Coronary artery (tissue), 2 donors: ENCODE results near the gene LRRC4C.

Source experiments
- DNase-seq: peaks from one replicate; pipeline ENCODE4 v3.0.0-alpha.2; 2017; ENCODE audit warnings: low spot score
- H3K27ac ChIP-seq, 2 donors: fragments of 200-600 bp; sonication (generic); one replicate each; pipeline ENCODE4 v1.5.1; 2016 to 2019
- H3K4me3 ChIP-seq: fragments of 200-600 bp; sonication (generic); 2 replicates; pipeline ENCODE4 v1.5.1; 2016; ENCODE audit warnings: mild to moderate bottlenecking, moderate library complexity
- TF ChIP-seq, protein P1 (sequence below): fragments of 200-600 bp; sonication (generic); IDR thresholded peaks from one replicate; pipeline ENCODE4 v1.5.1; 2019; ENCODE audit warnings: antibody characterized with exemption

The LRRC4C gene

DNA sequence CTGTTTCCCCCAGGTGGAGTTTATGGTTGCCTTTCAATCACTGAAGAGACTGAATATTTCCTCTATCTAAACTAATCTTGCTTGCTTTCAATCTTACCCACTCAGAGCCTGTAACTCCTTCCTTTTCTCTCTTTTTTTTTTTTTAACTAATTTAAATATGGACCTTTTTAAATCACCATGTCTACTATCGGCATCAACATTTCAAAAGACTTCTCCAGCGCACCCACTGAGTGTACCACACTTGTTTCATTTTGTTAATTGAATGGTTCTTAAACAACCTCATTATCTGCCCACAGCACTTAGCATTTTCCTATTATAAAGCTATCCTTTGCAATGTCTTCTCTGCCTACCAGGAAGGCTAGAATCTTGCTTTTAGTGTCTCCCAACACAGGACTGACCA, 1212.5 kb downstream of the LRRC4C start:
- Histone ChIP-seq H3K4me3 (no peak overlapping the region), H3K27ac (no peak overlapping the region)
- no peak for DNase-seq
- TF ChIP-seq, protein P1, sequence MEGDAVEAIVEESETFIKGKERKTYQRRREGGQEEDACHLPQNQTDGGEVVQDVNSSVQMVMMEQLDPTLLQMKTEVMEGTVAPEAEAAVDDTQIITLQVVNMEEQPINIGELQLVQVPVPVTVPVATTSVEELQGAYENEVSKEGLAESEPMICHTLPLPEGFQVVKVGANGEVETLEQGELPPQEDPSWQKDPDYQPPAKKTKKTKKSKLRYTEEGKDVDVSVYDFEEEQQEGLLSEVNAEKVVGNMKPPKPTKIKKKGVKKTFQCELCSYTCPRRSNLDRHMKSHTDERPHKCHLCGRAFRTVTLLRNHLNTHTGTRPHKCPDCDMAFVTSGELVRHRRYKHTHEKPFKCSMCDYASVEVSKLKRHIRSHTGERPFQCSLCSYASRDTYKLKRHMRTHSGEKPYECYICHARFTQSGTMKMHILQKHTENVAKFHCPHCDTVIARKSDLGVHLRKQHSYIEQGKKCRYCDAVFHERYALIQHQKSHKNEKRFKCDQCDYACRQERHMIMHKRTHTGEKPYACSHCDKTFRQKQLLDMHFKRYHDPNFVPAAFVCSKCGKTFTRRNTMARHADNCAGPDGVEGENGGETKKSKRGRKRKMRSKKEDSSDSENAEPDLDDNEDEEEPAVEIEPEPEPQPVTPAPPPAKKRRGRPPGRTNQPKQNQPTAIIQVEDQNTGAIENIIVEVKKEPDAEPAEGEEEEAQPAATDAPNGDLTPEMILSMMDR: no peak

DNA sequence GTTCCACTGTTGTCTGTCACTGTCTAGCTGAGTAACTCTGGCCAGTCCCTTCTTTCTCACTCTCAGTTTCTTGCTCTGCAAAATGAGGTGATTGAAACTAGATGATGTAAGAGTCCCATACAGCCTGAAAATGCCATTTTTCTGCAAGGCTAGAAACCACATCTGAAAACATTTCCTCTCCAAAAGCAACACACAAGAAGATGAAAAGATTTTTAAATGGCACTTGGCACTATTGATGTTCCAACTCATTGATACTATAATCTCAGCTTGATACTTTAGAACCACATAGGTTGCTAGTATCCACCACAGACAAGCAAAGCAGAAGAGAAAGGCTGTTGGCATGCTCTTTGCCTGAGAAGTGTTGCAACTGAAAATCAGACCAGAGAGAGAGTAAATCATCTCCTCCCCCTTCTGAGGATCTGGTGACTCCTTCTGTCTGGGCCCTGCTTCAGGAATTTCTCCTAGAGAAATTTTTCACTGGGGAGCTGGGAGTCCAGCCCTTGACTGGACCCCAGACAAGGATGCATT, 1217.9 kb downstream of the LRRC4C start:
- TF ChIP-seq, protein P1: no peak
- DNase-seq: no peak
- Histone ChIP-seq H3K4me3 (no peak overlapping the region), H3K27ac (no peak overlapping the region)

DNA sequence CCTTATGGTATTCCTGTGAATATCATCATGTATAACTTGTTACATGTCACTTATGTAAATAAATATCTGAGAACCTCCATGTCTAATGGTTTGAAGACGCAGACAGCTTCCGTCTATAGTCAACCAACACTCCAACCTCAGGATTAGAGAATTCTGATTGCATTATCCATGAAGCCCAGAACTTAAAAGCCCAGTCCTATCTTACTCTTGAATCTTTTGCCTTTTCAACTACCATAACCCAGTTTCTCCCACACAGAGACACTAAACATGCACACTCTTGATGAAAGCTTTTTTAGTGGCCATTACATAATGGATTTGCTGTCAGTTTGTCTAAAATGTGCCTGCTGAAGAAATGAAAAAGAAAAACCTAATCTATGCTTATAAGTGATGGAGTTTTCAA, 1219.2 kb downstream of the LRRC4C start:
- no peak for DNase-seq
- no peak overlapping the region for H3K27ac ChIP-seq
- TF ChIP-seq, protein P1: no peak
- no peak overlapping the region for H3K4me3 ChIP-seq

GRCh38 chr11:40236526-40236925, 1222.9 kb downstream of the LRRC4C start:
- no peak for DNase-seq
- H3K27ac ChIP-seq: no peak overlapping the region
- TF ChIP-seq, protein P1: no peak
- H3K4me3 ChIP-seq: no peak overlapping the region

DNA sequence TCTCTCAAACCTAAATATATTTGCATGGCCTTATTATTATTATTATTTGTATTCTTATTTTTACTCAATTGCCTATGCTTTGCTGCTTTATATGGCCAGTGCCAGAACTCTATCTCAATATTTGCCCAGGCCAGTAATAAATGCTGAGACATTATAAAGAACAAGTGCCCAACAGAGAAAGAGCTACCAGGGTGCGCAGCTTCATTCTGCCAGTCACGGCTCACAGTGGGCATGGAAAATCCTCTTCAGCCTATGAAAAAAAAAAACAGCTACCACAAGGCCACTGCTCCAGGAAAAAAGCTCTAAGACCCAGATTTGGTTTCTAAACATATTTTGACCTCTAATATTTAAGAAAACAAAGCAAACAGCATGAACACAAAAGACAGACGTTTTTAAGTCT, 1223.6 kb downstream of the LRRC4C start:
- DNase-seq: no peak
- H3K4me3 ChIP-seq: no peak overlapping the region
- no peak overlapping the region for H3K27ac ChIP-seq
- TF ChIP-seq, protein P1: no peak

- no peak for DNase-seq
- H3K4me3 ChIP-seq: no peak overlapping the region
These were observed 1228.6 kb downstream of the LRRC4C start for GRCh38 chr11:40230821-40231220.

GRCh38 chr11:40228662-40229061, 1230.8 kb downstream of the LRRC4C start:
- Histone ChIP-seq H3K4me3 (no peak overlapping the region), H3K27ac (no peak overlapping the region)
- no peak for DNase-seq
- TF ChIP-seq, protein P1: no peak

More at GRCh38 chr11:40230821-40231220, 1228.6 kb downstream of the LRRC4C start:
- no peak overlapping the region for H3K27ac ChIP-seq
- TF ChIP-seq, protein P1: no peak
